ENCODE measurements around the gene GAS2L3. TPM values are rescaled to one million over a fixed set of nuclear protein-coding genes. Genes with fewer than 3 reads are reported as not detected.
"Not testable (repeated sequence)": the region's sequence is repeated elsewhere in the genome, so short reads cannot be mapped to it uniquely, and the experiment has no call there.

The GAS2L3 gene
- total RNA-seq, 1 experiment from 2014 or later, result 116 TPM

DNA sequence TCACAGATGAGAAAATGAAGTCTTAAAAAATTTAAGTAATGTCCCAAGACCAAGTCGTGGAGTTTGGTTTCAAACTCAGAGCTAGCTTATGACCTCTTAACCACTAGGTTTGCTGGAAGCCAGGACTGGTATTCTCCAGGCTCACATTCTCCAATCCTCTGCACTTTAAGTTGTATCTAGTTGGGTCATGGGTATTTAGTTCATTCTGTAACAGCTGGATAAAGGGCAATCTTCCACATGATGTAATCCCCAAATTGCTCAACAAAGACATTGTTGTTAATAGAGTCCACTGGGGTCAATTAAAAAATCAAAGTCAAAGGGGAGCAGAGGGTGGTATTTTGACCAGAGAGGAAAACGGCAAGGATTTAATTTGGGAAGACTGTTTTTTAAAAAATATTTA is 17.8 kb upstream of the GAS2L3 start:
- TF ChIP-seq, protein P1, sequence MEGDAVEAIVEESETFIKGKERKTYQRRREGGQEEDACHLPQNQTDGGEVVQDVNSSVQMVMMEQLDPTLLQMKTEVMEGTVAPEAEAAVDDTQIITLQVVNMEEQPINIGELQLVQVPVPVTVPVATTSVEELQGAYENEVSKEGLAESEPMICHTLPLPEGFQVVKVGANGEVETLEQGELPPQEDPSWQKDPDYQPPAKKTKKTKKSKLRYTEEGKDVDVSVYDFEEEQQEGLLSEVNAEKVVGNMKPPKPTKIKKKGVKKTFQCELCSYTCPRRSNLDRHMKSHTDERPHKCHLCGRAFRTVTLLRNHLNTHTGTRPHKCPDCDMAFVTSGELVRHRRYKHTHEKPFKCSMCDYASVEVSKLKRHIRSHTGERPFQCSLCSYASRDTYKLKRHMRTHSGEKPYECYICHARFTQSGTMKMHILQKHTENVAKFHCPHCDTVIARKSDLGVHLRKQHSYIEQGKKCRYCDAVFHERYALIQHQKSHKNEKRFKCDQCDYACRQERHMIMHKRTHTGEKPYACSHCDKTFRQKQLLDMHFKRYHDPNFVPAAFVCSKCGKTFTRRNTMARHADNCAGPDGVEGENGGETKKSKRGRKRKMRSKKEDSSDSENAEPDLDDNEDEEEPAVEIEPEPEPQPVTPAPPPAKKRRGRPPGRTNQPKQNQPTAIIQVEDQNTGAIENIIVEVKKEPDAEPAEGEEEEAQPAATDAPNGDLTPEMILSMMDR (IDR thresholded peaks at IDR 0.05; ENCODE audit: unreplicated experiment), result no peak
- CTCF ChIA-PET, result interaction anchor here (0.6 to 2.6 kb wide), 4 partner anchors 164 to 501 kb away, joined by 3 to 8 read pairs (median 4); no protein-coding TSS in a partner anchor

DNA sequence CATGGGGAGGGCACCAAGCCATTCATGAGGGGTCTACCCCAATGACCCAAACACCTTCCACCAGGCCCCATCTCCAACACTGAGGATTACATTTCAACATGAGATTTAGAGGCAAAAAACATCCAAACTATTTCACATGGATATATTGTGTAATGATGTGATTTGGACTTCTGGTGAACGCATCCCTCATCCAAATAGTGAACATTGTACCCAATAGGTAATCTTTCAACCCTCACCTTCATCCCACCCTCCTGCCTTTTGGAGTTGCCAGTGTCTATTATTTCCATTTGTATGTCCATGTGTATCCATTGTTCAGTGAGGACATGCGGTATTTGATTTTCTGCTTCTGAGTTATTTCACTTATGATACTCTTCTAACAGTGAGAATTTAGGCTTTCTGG is 16.1 kb upstream of the GAS2L3 start:
- Mint-ChIP-seq H3K27me3 (ENCODE audit: unreplicated experiment) (no peaks in the 10 kb centered on the region), H3K4me3 (ENCODE audit: low read depth, unreplicated experiment) (no peak overlapping the region), H3K9me3 (ENCODE audit: low read depth, unreplicated experiment) (peaks cover 2% of the 10 kb centered on the region), H3K4me1 (ENCODE audit: low read depth, unreplicated experiment) (peaks cover 9% of the 10 kb centered on the region), H3K27ac (ENCODE audit: unreplicated experiment) (no peak overlapping the region), H3K36me3 (ENCODE audit: insufficient read depth, unreplicated experiment) (no peaks in the 10 kb centered on the region)
- CTCF ChIA-PET, result no interaction called here
- no peak for DNase-seq
- TF ChIP-seq, protein P1 (IDR thresholded peaks at IDR 0.05; ENCODE audit: unreplicated experiment), result no peak
- intact Hi-C loops (cut with micrococcal nuclease; ENCODE audit: unreplicated experiment), result loop anchor here (5.0 to 10.0 kb wide), 2 partner anchors 175 to 743 kb away; no protein-coding TSS in a partner anchor
- no TSS peak for BruUV-seq (replicated peaks)

More for the DNA sequence above, 17.8 kb upstream of the GAS2L3 start:
- no peak for DNase-seq
- intact Hi-C loops (cut with micrococcal nuclease; ENCODE audit: unreplicated experiment), result loop anchor here (5.0 to 10.0 kb wide), 2 partner anchors 177 to 741 kb away; no protein-coding TSS in a partner anchor
- H3K36me3 Mint-ChIP-seq (ENCODE audit: insufficient read depth, unreplicated experiment), result no peaks in the 10 kb centered on the region
- peak overlapping the region; percentile 31 for H3K27ac Mint-ChIP-seq (ENCODE audit: unreplicated experiment)
- no peak overlapping the region for H3K4me3 Mint-ChIP-seq (ENCODE audit: low read depth, unreplicated experiment)
- peaks cover 9% of the 10 kb centered on the region for H3K4me1 Mint-ChIP-seq (ENCODE audit: low read depth, unreplicated experiment)
- no TSS peak for BruUV-seq (replicated peaks)
- no peaks in the 10 kb centered on the region for H3K27me3 Mint-ChIP-seq (ENCODE audit: unreplicated experiment)
- H3K9me3 Mint-ChIP-seq (ENCODE audit: low read depth, unreplicated experiment), result peaks cover 2% of the 10 kb centered on the region

DNA sequence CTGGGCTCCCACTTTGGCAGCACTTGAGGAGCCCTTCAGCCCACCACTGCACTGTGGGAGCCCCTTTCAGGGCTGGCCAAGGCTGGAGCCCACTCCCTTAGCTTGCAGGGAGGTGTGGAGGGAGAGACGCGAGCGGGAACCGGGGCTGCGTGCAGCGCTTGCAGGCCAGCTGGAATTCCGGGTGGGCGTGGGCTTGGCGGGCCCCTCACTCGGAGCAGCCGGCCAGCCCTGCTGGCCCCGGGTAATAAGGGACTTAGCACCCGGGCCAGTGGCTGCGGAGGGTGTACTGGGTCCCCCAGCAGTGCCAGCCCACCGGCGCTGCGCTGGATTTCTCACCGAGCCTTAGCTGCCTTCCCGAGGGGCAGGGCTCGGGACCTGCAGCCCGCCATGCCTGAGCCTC is 14.2 kb upstream of the GAS2L3 start:
- H3K9me3 Mint-ChIP-seq (ENCODE audit: low read depth, unreplicated experiment); H3K4me1 Mint-ChIP-seq (ENCODE audit: low read depth, unreplicated experiment); CTCF ChIA-PET; H3K27me3 Mint-ChIP-seq (ENCODE audit: unreplicated experiment); BruUV-seq (replicated peaks); H3K36me3 Mint-ChIP-seq (ENCODE audit: insufficient read depth, unreplicated experiment); DNase-seq; H3K4me3 Mint-ChIP-seq (ENCODE audit: low read depth, unreplicated experiment); H3K27ac Mint-ChIP-seq (ENCODE audit: unreplicated experiment): not testable (repeated sequence)
- intact Hi-C loops (cut with micrococcal nuclease; ENCODE audit: unreplicated experiment), result loop anchor here (5.0 to 10.0 kb wide), 2 partner anchors 173 to 744 kb away; no protein-coding TSS in a partner anchor

DNA sequence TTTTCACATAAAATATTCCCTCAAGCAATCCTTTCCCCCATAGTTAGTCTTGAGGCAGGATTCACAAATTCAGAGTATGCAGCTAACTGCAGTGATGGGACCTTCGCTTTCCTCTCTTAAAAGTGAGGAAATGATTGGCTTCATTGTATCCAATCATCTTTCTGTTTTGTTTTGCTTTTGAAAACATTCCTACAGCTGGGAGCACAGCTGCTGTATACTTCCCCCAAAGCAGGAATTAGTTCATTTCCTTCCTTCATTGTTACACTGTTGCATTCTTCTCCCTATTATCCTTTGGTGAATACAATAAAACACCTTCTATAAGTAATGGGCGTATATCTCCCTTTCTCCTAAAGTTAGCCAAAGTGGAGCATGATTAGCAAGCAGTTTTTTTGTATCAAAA is 9.4 kb upstream of the GAS2L3 start:
- Mint-ChIP-seq H3K9me3 (ENCODE audit: low read depth, unreplicated experiment) (peaks cover 2% of the 10 kb centered on the region), H3K4me1 (ENCODE audit: low read depth, unreplicated experiment) (peaks cover 24% of the 10 kb centered on the region), H3K36me3 (ENCODE audit: insufficient read depth, unreplicated experiment) (no peaks in the 10 kb centered on the region), H3K27ac (ENCODE audit: unreplicated experiment) (no peak overlapping the region), H3K27me3 (ENCODE audit: unreplicated experiment) (no peaks in the 10 kb centered on the region), H3K4me3 (ENCODE audit: low read depth, unreplicated experiment) (no peak overlapping the region)
- DNase-seq, result no peak
- BruUV-seq (replicated peaks), result no TSS peak
- CTCF ChIA-PET, result no interaction called here
- TF ChIP-seq, protein P1 (IDR thresholded peaks at IDR 0.05; ENCODE audit: unreplicated experiment), result no peak
- intact Hi-C loops (cut with micrococcal nuclease; ENCODE audit: unreplicated experiment), result no loop called here

DNA sequence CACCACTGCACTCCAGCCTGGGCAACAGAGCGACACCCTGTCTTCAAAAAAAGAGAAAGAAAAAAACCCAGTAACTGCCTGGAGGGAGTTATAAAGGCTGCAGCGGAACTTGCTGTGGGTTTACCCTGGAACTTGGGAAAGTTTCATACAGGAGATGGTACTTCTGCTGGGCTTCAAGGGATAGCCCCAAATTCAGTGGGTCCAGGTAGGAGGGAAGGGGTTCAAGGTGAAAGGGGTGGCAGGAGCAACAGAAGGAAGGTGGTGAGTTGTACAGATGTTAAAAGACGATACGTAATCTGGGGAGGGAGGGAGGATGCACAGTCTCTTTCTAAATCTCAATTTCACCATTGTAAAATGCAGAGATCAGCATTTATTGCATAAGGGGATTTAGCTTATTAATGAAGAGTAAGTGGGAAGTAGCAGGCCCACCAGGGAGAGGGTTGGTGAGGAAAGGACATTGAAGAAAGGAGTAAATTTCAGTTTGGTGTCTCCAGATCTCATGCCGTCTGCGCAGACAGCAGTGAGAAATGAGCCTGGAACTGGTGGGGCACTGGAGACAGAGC is 8.5 kb upstream of the GAS2L3 start:
- CTCF ChIA-PET, result no interaction called here
- intact Hi-C loops (cut with micrococcal nuclease; ENCODE audit: unreplicated experiment), result no loop called here
- Mint-ChIP-seq H3K27me3 (ENCODE audit: unreplicated experiment) (no peaks in the 10 kb centered on the region), H3K9me3 (ENCODE audit: low read depth, unreplicated experiment) (peaks cover 2% of the 10 kb centered on the region), H3K27ac (ENCODE audit: unreplicated experiment) (no peak overlapping the region), H3K36me3 (ENCODE audit: insufficient read depth, unreplicated experiment) (no peaks in the 10 kb centered on the region), H3K4me1 (ENCODE audit: low read depth, unreplicated experiment) (peaks cover 24% of the 10 kb centered on the region), H3K4me3 (ENCODE audit: low read depth, unreplicated experiment) (no peak overlapping the region)
- TF ChIP-seq, protein P1 (IDR thresholded peaks at IDR 0.05; ENCODE audit: unreplicated experiment), result no peak
- no TSS peak for BruUV-seq (replicated peaks)
- DNase-seq, result no peak

Measured in Calu3 (cell line).